Natural killer cell (primary cell): ENCODE measurements around the gene AFAP1L2. TPM values are rescaled to one million over a fixed set of nuclear protein-coding genes. Genes with fewer than 3 reads are reported as not detected.

Experiments used
- ATAC-seq, 3 donors: fragments of 150-1000 bp in 2 of 3; fragments of 200-7000 bp in 1 of 3; cut with Tn5 transposase; 1 replicate in 1 of 3; 2 replicates in 2 of 3; pipeline ENCODE4 v1.10.0; 2021; ENCODE audit warnings: mild to moderate bottlenecking in 2 of 3, moderate library complexity in 2 of 3
- DNase-seq, 2 donors: peaks; one replicate each; pipeline versions ENCODE4 v3.0.0 to v3.0.0-alpha.2; 2013 to 2021; ENCODE audit warnings: mixed read lengths in 1 of 2
- H3K27ac ChIP-seq: one replicate; pipeline ENCODE4 v1.5.1; 2013; ENCODE audit warnings: mild to moderate bottlenecking, low read length
- H3K27me3 ChIP-seq: one replicate; pipeline ENCODE4 v1.6.1; 2013; ENCODE audit warnings: low read length; ENCODE audit not compliant: control insufficient read depth, insufficient read depth
- H3K36me3 ChIP-seq: one replicate; pipeline ENCODE4 v1.6.1; 2013; ENCODE audit warnings: low read length; ENCODE audit not compliant: control insufficient read depth, insufficient read depth
- H3K4me1 ChIP-seq: one replicate; pipeline ENCODE4 v1.6.1; 2013; ENCODE audit warnings: low read length; ENCODE audit not compliant: control insufficient read depth, insufficient read depth
- H3K4me3 ChIP-seq: one replicate; pipeline ENCODE4 v1.5.1; 2013; ENCODE audit warnings: low read length
- H3K9me3 ChIP-seq: one replicate; pipeline ENCODE4 v1.6.1; 2013; ENCODE audit warnings: low read length; ENCODE audit not compliant: control insufficient read depth, insufficient read depth
- H3K27ac Mint-ChIP-seq, 2 donors: one replicate each; pipeline ENCODE4 v1.8.0; 2022; ENCODE audit warnings: mild to moderate bottlenecking in 2 of 2, mixed read lengths in 2 of 2, moderate library complexity in 1 of 2
- H3K27me3 Mint-ChIP-seq, 2 donors: one replicate each; pipeline ENCODE4 v1.8.0; 2022; ENCODE audit warnings: low read depth in 2 of 2, mixed read lengths in 2 of 2
- H3K36me3 Mint-ChIP-seq: one replicate; pipeline ENCODE4 v1.8.0; 2022; ENCODE audit warnings: mixed read lengths
- H3K4me1 Mint-ChIP-seq, 2 donors: one replicate each; pipeline ENCODE4 v1.8.0; 2022; ENCODE audit warnings: mixed read lengths in 2 of 2
- H3K4me3 Mint-ChIP-seq: one replicate; pipeline ENCODE4 v1.8.0; 2022; ENCODE audit warnings: mild to moderate bottlenecking, moderate library complexity, mixed read lengths
- H3K9me3 Mint-ChIP-seq, 2 donors: one replicate each; pipeline ENCODE4 v1.8.0; 2022; ENCODE audit warnings: mixed read lengths in 2 of 2
- WGBS: methylation state at CpG from one replicate; pipeline ENCODE4 v1.1.7; 2013; ENCODE audit warnings: missing lambda C conversion rate; ENCODE audit not compliant: insufficient coverage; 5-methylcytosine and 5-hydroxymethylcytosine counted together
- intact Hi-C: fragments of 100-400 bp; cut with micrococcal nuclease; formaldehyde crosslinking; loops from one replicate; pipeline ENCODE4 v1.14.2; 2022
- total RNA-seq, 4 donors: library from RNA; stranded (reverse); fragments of 120-200 nt in 1 of 4; gene quantifications; one replicate each; pipeline versions ENCODE4 v1.2.3 to v1.2.4, GENCODE V29; 2013 to 2022
- TF ChIP-seq, protein P1 (sequence below): fragments of 200-600 bp; IDR thresholded peaks from one replicate; pipeline ENCODE4 v1.8.0; 2022; ENCODE audit warnings: antibody characterized with exemption

AFAP1L2 gene
- total RNA-seq, 3 donors from 2014 or later (not counting 1 experiment from before 2014, with no cell fraction given), result 0.66 to 2.8 (median 1.3) TPM

DNA sequence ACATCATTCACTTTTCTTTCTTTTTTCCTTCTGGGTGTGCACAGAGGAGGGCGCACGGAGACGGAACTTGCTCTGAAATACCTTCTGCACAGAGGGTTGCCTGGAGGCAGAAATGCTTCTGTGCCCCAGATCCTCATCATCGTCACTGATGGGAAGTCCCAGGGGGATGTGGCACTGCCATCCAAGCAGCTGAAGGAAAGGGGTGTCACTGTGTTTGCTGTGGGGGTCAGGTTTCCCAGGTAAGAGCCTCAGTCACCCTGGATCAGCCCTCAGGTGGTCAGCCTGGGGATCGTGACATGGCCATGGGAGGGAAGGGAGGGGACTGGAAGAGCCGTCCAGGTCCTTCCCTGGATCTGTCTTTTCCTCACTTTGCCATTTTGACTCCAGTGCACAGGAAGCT is 131.6 kb downstream of the AFAP1L2 start:
- no peak overlapping the region for H3K4me3 ChIP-seq
- no peaks in the 10 kb centered on the region for H3K4me1 ChIP-seq
- intact Hi-C loops, result no loop called here
- TF ChIP-seq, protein P1, sequence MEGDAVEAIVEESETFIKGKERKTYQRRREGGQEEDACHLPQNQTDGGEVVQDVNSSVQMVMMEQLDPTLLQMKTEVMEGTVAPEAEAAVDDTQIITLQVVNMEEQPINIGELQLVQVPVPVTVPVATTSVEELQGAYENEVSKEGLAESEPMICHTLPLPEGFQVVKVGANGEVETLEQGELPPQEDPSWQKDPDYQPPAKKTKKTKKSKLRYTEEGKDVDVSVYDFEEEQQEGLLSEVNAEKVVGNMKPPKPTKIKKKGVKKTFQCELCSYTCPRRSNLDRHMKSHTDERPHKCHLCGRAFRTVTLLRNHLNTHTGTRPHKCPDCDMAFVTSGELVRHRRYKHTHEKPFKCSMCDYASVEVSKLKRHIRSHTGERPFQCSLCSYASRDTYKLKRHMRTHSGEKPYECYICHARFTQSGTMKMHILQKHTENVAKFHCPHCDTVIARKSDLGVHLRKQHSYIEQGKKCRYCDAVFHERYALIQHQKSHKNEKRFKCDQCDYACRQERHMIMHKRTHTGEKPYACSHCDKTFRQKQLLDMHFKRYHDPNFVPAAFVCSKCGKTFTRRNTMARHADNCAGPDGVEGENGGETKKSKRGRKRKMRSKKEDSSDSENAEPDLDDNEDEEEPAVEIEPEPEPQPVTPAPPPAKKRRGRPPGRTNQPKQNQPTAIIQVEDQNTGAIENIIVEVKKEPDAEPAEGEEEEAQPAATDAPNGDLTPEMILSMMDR, result no peak
- ATAC-seq, result no peak
- Mint-ChIP-seq H3K27ac (no peak overlapping the region), H3K36me3 (no peaks in the 10 kb centered on the region), H3K4me1 (no peaks in the 10 kb centered on the region), H3K27me3 (peaks cover 7 to 15% of the 10 kb centered on the region in 2 donors), H3K9me3 (no peaks in the 10 kb centered on the region), H3K4me3 (no peak overlapping the region)
- H3K27ac ChIP-seq, result no peak overlapping the region
- WGBS, result 90% methylated on average over 6 of the region's 6 CpGs
- no peak for DNase-seq
- H3K9me3 ChIP-seq, result no peaks in the 10 kb centered on the region
- H3K27me3 ChIP-seq, result no peaks in the 10 kb centered on the region
- no peaks in the 10 kb centered on the region for H3K36me3 ChIP-seq

DNA sequence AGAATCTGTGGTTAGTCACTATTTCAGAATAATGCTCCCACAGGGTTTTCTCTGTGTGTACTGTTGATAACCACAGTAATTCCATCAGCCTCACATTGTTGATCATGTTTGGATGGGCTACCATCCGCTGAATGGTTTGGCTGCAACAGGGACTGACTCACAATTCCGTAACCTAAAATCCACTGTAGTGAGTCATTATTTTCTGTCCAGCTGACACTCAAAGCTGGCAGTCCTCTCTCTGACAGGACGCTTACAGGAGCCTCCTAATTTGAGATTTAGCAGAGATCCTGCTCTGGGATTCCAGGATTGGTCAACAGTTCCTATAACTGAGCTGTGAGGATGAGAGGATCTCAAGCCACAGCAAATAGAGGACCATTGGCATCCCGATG is 132.5 kb downstream of the AFAP1L2 start:
- no peaks in the 10 kb centered on the region for H3K4me1 Mint-ChIP-seq
- no peaks in the 10 kb centered on the region for H3K27me3 ChIP-seq
- no peak overlapping the region for H3K27ac ChIP-seq
- H3K4me1 ChIP-seq, result no peaks in the 10 kb centered on the region
- no peaks in the 10 kb centered on the region for H3K9me3 ChIP-seq
- H3K27ac Mint-ChIP-seq, result no peak overlapping the region
- no peak overlapping the region for H3K4me3 Mint-ChIP-seq
- ATAC-seq (no peak), DNase-seq (no peak)
- no peaks in the 10 kb centered on the region for H3K36me3 Mint-ChIP-seq
- no peaks in the 10 kb centered on the region for H3K36me3 ChIP-seq
- WGBS, result 88% methylated on average over 4 of the region's 4 CpGs
- peaks cover 4 to 15% of the 10 kb centered on the region in 2 donors for H3K27me3 Mint-ChIP-seq
- no peaks in the 10 kb centered on the region for H3K9me3 Mint-ChIP-seq
- H3K4me3 ChIP-seq, result no peak overlapping the region
- intact Hi-C loops, result no loop called here
- TF ChIP-seq, protein P1, result no peak

DNA sequence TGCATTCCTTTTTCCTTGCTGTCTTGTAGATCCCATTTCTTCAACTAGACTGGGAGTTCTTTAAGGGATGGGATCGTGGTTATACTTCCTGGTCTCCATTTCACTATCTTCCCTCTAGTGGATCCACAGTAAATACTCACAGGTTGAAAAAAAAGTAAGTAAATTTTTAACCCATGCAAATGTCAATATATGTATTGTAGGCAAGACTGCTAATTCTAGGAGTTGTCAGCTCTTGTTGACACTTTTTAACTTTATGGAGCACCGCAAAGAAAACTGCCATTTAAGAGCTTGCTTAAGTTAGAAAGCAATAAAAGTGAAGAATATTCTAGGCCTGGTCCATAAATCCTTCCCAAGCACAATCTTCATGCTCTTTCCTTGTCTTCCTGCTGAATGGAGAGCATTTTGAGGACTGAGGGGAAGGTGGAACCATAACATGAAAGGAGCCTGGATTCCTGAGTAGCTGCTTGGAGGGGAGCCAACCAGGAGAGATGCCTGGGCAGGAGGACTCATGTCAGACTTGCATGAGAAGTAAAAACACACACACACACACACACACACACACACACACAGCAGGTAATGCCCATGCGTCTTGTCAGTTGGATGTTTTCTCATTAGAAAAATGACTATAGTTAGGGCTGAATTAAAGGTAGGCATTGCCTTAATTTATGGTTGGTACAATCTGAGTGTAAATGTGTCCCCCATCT is 133.1 kb downstream of the AFAP1L2 start:
- Histone ChIP-seq H3K27me3 (no peaks in the 10 kb centered on the region), H3K27ac (no peak overlapping the region), H3K9me3 (no peaks in the 10 kb centered on the region), H3K4me3 (no peak overlapping the region), H3K4me1 (no peaks in the 10 kb centered on the region), H3K36me3 (no peaks in the 10 kb centered on the region)
- TF ChIP-seq, protein P1, result no peak
- Mint-ChIP-seq H3K4me1 (no peaks in the 10 kb centered on the region), H3K9me3 (no peaks in the 10 kb centered on the region), H3K4me3 (no peak overlapping the region), H3K36me3 (no peaks in the 10 kb centered on the region), H3K27ac (no peak overlapping the region), H3K27me3 (peaks cover 4 to 15% of the 10 kb centered on the region in 2 donors)
- intact Hi-C loops, result no loop called here
- ATAC-seq (no peak), DNase-seq (no peak)
- WGBS, result 50% methylated on average over 1 of the region's 3 CpGs

DNA sequence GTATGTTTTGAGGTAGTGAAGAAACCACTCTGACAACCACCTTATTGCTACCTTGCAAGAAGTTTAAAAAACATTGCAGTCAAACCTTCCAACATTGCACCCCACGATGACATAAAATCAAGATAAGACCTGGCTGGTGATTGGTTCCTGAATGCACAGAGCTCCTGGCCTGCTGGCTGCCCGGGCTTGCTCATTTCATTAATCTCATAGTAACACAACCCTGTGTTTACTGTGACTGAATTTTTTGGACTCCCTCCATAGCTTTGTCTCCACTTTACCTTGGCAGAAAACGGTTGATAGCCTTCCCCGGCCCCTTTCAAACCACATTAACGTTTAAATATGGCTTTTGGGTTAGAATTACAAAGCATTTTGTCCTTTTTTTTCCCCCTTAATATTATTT is 137.8 kb downstream of the AFAP1L2 start:
- H3K27me3 Mint-ChIP-seq, result peaks cover 0 to 14% of the 10 kb centered on the region in 2 donors

More for the DNA sequence above, 137.8 kb downstream of the AFAP1L2 start:
- Histone ChIP-seq H3K4me1 (no peaks in the 10 kb centered on the region), H3K27me3 (no peaks in the 10 kb centered on the region), H3K27ac (no peak overlapping the region), H3K36me3 (no peaks in the 10 kb centered on the region), H3K9me3 (no peaks in the 10 kb centered on the region), H3K4me3 (no peak overlapping the region)
- intact Hi-C loops, result no loop called here
- Mint-ChIP-seq H3K9me3 (no peaks in the 10 kb centered on the region), H3K36me3 (no peaks in the 10 kb centered on the region), H3K4me3 (no peak overlapping the region), H3K4me1 (no peaks in the 10 kb centered on the region), H3K27ac (no peak overlapping the region)
- DNase-seq (no peak), ATAC-seq (no peak)
- WGBS, result 66% methylated on average over 3 of the region's 5 CpGs
- TF ChIP-seq, protein P1, result no peak
